ENCODE data around the gene TRABD2B.
A peak's percentile ranks its signal among the peaks of the same experiment; 100 is the strongest.

GRCh38 chr1:47931395-47931794, 65.8 kb downstream of the TRABD2B start:
- TF ChIP-seq POLR2AphosphoS5 (IDR thresholded peaks at IDR 0.05): no peak
- no peak for TF ChIP-seq POLR2A (IDR thresholded peaks at IDR 0.05)
- TF ChIP-seq CTCF (IDR thresholded peaks at IDR 0.05): peak in 1 of 4 experiments; percentile 32

Measured in prostate gland (tissue), 2 donors.